ENCODE data around the gene PNMA6A.
"Not testable (repeated sequence)": the region's sequence is repeated elsewhere in the genome, so short reads cannot be mapped to it uniquely, and the experiment has no call there.

PNMA6A gene

GRCh38 chrX:153071909-153072583, at the start of gene PNMA6A:
TSS of gene PNMA6A (plus strand) at chrX:153072454. CDS start at chrX:153073063, 609 bp downstream.
- DNase-seq (ENCODE audit: low read depth in 2 of 2): not testable (repeated sequence)

DNA sequence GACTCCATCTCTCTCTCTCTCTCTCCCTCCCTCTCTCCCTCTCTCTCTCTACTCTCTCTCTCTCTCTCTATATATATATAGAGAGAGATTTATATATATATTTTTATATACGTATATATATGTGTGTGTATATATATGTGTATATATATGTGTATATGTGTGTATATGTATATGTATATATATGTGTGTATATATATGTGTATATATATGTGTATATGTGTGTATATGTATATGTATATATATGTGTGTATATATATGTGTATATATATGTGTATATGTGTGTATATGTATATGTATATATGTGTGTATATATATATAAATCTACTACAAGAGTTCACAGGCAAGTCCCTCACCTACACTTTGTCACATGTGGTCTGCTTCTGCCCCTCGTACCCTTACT, 45.8 kb upstream of the PNMA6A start:
- DNase-seq (ENCODE audit: low read depth in 2 of 2): not testable (repeated sequence)

GRCh38 chrX:153028487-153028886, 43.8 kb upstream of the PNMA6A start:
- DNase-seq (ENCODE audit: low read depth in 2 of 2): not testable (repeated sequence)

- DNase-seq (ENCODE audit: low read depth in 2 of 2): no peak
These were observed 43.1 kb upstream of the PNMA6A start for GRCh38 chrX:153029162-153029561.

DNA sequence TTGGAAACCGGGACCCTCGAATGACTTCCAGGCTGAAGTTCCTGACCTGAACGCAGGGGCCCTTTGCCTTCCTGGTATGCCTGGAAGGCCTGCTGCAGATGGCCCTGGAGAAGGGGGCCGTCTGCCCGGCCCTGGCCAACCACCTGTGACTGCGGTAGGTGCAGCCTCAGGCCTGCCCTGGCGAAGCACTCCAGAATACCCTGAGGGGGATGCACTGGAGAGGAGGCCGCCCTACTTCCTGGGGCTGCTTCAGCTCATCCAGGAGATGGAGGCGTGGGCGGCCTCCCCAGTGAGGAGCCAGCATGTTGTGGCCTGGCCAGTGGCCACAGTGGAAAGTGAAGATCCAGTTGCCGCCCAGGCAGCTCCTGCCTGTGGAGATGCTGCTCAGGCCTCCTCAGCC, 42.4 kb upstream of the PNMA6A start:
- no peak for DNase-seq (ENCODE audit: low read depth in 2 of 2)

DNA sequence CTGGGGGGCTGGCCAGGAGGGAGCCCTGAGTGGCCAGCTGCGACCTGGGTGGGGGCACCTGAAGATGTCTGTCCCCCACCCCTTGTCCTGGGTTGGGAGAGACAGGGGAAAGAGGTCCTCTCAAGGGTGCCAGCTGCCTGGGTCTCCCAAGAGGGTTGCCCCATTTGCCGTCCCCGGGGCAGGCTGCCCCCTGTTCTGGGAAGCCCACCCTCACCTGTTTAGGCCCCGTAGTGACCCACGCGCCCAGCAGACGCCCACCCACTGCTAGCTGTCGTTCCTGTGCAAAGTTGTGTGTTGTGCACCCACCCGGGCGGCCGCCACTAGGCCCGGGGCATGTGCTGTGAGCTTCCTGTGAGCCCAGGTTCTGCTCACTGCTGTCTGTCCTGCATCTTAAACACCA, 41.5 kb upstream of the PNMA6A start:
- DNase-seq (ENCODE audit: low read depth in 2 of 2): no peak

DNA sequence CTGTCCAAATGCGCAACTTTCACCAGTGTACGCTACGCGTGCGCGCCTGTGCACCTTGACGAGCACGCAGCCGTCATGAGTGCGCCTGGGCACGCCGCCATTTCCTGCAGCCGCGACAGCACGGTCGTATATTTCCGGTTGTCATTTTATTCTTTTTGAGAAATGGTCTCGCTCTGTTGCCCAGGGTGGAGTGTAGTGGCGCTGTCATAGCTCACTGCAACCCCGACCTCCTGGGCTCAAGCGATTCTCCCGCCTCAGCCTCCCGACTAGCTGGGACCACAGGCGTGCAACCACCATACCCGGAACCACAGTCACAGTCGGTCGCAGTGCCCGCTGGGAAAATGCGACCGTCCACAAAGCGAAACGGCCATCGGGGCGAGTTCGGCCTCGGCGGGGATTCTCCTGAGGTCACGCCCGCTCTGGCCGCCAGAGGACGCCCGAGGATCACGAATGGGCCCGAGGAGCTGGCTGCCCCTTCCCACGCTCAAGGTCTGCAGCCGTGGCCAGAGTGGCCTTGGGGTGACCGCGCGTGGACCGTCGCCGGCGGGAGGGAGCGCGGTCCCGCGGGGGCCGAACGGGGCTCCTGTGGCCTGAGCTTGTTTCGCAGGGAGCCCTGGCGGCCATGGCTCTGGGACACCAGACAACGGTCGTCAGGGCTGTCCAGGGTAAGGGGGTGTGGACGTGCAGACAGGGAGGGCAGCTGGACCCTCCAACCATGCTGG, 39.7 kb upstream of the PNMA6A start:
- peak; percentile 8 to 22 for DNase-seq (ENCODE audit: low read depth in 2 of 2)

GRCh38 chrX:153049093-153049492, 23.2 kb upstream of the PNMA6A start:
- no peak for DNase-seq (ENCODE audit: low read depth in 2 of 2)

DNA sequence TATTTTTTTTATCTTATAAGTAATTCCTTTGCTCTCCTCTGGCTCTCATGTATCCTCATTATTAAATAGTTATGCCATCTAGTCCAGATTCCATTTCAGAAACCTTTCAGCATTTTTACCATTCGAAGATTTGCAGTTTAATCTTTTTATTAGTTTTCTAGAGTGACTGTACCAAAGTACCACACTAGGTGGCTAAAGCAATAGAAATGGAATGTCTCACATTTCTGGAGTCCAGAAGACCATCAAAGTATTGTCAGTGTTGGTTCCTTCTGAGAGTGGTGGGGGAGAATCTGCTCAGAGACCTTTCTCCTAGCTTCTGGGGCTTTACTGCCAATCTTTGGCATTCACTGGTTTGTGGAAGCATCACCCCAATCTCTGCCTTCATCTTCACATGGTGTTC, 19.7 kb upstream of the PNMA6A start:
- DNase-seq (ENCODE audit: low read depth in 2 of 2): no peak

DNA sequence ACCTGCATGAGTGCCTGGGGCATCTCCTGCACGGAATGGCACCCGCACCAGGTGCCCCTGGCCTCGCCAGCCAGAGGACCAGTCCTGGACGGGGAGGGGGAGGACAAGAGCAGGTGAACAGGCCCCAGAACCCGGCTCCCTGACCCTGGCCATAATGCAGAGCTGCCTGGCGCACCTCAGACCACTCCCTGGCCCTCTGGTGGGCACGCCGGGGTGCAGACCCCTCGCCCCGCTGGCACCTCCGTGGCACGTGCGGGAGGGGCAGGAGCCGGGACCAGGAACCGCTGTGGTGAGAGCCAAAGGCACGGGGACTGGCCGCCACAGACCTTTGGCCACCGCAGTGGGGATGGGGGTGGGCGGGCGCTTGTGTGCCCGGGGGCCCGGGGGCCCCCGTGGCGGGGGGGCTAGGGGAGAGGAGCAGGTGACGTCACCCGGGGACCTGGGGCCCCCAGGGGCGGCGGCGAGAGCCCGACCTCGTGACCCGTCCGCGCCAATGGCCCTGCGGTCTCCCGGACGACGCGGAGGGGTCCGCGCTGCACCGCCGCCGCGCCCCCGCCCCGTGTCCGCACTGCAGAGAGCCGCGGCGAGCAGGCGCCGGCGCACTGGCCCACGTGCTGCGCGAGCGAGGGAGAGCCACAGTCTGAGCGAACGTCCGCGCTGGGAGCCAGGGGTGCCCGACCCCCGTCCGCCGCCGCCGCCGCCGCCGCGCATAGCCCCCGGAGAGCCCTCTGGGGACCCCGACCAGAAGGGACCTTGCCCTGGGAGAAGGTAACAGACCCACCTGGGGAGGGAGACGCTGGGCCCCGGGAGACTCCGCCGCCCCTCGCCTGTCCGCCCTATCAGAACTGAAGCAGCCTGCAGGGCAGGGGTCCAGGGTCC, 16.1 kb upstream of the PNMA6A start, which contains the start of gene PNMA3:
TSS of gene PNMA3 (plus strand) at position 600 of the 879 bp plus-strand sequence. CDS start 586 bp downstream, outside the sequence.
- DNase-seq (ENCODE audit: low read depth in 2 of 2): no peak

DNA sequence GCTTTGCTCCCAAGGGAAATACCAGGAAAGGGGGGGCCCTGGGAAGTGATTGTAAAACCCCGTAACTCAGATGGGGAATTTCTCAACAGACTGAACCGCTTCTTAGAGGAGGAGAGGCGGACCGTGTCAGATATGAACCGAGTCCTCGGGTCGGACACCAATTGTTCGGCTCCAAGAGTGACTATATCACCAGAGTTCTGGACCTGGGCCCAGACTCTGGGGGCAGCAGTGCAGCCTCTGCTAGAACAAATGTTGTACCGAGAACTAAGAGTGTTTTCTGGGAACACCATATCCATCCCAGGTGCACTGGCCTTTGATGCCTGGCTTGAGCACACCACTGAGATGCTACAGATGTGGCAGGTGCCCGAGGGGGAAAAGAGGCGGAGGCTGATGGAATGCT, 15.0 kb upstream of the PNMA6A start:
- no peak for DNase-seq (ENCODE audit: low read depth in 2 of 2)

DNA sequence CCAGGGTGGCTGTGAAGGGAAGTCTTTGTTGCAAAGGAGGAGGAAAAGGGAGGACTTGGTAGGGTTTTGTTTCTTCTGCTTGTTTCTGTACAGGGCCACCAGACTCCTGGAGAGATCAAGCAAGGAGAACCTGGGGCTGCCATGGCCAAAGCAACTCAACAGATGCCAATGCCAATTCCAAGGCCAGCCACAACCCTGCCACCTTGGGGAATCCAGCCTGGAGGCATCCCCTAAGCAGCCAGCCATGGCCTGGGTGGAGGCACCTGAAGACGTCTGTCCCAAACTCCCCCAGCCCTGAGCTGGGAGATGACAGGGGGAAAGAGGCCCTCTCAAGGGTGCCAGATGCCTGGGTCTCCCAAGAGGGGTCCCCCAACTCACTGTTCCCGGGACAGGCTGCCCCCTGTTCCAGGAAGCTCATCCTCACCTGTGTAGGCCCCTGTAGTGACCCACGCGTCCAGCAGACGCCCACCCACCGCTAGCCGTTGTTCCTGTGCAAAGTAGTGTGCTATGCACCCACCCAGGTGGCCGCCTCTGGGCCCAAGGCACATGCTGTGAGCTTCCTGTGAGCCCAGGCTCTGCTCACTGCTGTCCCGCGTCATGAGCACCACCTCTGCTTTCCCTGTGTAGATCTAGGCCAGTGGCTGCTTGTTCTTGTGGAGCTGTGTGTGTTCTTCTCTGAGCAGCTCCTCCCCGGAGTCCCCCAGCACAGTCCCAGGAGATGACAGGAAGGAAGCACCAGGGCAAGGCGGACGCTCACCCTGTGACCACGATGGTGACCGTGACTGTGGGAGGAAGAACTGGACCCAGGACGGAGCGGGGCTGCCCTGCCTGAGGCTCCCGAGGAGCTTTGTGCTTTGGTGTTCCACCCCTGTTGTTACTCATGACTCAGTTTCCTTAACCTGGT, 12.8 kb upstream of the PNMA6A start:
- DNase-seq (ENCODE audit: low read depth in 2 of 2): no peak

DNA sequence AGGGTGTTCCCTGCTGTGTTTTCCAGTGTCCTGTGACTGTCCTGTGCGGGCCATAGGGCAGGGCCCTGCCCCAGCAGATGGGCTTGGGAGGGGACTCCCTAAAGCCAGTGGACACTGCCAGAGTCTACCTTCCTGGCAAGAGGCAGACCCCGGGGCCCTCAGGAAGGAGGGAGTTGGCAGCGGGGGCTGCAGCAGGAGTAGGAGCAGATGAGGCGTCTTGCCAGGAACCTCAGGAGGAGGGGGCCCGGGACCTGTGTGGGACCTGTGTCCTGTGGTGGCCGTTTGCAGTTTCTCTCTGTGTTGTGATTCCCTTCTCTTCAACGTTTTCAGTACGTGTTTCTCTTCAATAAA, 12.2 kb upstream of the PNMA6A start:
- no peak for DNase-seq (ENCODE audit: low read depth in 2 of 2)

DNA sequence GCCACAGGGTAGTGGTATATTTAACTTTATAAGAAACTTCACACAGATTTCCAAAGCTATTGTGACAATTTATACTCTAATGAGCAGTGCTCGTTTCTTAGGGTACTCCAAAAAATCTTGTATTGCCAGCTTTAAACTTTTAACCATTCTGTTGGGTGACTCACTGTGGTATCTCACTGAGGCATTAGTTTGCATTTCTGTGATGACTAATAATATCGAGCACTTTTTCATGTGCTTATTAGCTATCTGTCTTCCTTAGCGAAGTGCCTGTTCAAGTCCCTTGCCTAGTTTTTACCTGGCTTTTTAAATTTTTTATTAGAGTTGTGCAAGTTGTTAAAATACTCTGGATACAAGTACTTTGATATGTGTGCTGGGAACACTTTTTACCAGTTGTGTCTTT, 10.5 kb upstream of the PNMA6A start:
- DNase-seq (ENCODE audit: low read depth in 2 of 2): no peak

GRCh38 chrX:153063315-153063714, 8.9 kb upstream of the PNMA6A start:
- no peak for DNase-seq (ENCODE audit: low read depth in 2 of 2)

- no peak for DNase-seq (ENCODE audit: low read depth in 2 of 2)
These were observed 8.2 kb upstream of the PNMA6A start for GRCh38 chrX:153064061-153064460.

DNA sequence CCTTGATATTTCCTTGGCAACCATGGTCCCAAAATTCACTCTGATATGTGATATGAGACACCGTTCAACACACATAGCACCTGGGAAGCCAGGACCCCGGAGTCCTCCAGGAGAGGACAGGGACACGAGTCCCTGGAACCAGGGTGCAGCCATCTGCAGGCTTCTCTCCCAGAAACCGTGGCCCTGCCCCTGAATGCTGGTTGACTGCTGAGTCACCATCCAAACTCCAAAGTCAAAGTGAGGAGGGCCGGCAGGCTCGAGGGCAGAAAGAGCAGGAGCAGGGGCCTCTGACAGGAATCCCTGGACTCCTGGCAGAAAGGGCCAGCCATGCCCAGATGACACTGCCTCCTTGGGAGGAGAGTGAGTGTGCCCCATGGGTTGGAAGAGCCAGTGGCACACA, 6.9 kb upstream of the PNMA6A start:
- DNase-seq (ENCODE audit: low read depth in 2 of 2): no peak

GRCh38 chrX:153066402-153066801, 5.9 kb upstream of the PNMA6A start:
- not testable (repeated sequence) for DNase-seq (ENCODE audit: low read depth in 2 of 2)

DNA sequence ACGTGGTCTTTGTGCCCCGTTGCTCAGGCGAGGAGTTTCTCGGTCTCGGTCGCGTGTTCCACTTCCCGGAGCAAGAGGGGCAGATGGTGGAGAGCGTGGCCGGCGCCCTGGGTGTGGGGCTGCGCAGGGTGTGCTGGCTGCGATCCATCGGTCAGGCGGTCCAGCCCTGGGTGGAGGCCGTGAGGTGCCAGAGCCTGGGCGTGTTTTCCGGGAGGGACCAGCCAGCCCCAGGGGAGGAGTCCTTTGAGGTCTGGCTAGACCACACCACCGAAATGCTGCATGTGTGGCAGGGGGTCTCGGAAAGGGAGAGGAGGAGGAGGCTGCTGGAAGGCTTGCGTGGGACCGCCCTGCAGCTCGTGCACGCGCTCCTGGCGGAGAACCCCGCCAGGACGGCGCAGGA, 1.1 kb downstream of the PNMA6A start:
- DNase-seq (ENCODE audit: low read depth in 2 of 2): not testable (repeated sequence)

DNA sequence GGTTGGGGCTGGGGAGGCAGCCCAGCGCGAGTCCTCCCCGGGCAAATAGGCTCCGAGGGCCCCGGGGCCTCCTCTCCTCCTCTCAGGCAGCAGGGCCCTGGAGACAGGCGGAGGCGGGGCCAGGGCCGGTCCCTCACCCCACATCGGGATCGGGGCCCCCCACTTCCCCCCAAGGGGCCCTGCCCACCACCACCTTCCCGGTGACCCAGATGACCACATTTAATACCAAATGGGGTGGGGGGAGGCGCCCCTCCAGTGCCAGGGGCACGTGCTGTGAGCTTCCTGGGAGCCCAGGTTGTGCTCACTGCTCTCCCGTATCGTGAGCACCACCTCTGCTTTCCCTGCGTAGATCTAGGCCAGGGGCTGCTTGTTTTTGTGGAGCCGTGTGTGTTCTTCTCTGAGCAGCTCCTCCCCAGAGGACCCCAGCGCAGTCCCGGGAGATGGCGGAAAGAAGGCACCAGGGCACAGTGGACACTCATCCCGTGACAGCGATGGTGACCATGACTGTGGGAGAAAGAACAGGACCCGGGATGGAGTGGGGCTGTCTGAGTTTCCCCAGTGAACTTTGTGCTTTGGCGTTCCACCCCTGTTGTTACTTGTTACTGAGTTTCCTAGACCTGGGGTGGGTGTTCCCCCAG, 2.1 kb downstream of the PNMA6A start:
- DNase-seq (ENCODE audit: low read depth in 2 of 2): no peak

DNA sequence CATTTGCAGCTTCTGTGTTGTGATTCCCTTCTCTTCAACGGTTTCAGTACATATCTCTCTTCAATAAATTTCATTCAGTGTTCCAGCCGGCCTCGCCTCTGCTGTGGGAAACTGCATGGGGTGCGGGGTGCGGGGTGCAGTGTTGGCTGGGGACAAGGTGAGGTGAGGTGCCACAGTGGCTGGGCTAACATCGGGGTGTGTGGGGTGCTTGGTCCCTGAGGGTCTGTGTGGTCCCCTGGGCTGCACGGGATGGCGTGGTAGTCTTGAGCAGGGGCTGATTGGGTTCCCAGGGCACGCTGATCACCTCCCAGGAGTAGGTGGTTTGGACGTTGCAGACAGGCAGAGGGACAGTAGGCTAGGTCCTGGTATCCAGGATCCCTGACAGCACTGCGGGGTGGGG, 2.7 kb downstream of the PNMA6A start:
- DNase-seq (ENCODE audit: low read depth in 2 of 2): no peak

Data from stimulated activated CD8-positive, alpha-beta memory T cell treated with anti-CD3 and anti-CD28 coated beads, Interleukin-15, amount 100 ng/mL, for 4 hours (primary cell).